Smooth muscle cell (in vitro differentiated cells): ENCODE results near the gene CD24. TPM values are rescaled to one million over a fixed set of nuclear protein-coding genes. Genes with fewer than 3 reads are reported as not detected.
A peak's percentile ranks its signal among the peaks of the same experiment; 100 is the strongest.

Experiments
- DNase-seq: peaks from one replicate; lab custom pipeline; 2025; ENCODE audit not compliant: unreplicated experiment; lab: John Stamatoyannopoulos, UW
- H2AFZ ChIP-seq: fragments of 200-600 bp; sonication (generic); 2 replicates; pipeline ENCODE4 v1.6.0; 2016; ENCODE audit warnings: antibody characterized with exemption, low read depth, mild to moderate bottlenecking
- H3F3A ChIP-seq: fragments of 200-600 bp; sonication (generic); 2 replicates; pipeline ENCODE4 v1.6.0; 2017; ENCODE audit warnings: antibody characterized with exemption, low read depth
- H3K27ac ChIP-seq: fragments of 200-600 bp; sonication (generic); 2 replicates; pipeline ENCODE4 v1.5.1; 2016; ENCODE audit warnings: low read depth, mild to moderate bottlenecking
- H3K27me3 ChIP-seq: fragments of 200-600 bp; sonication (generic); 2 replicates; pipeline ENCODE4 v1.6.1; 2016; ENCODE audit warnings: low read depth, mild to moderate bottlenecking
- H3K36me3 ChIP-seq: fragments of 200-600 bp; sonication (generic); 2 replicates; pipeline ENCODE4 v1.5.1; 2016; ENCODE audit warnings: low read depth
- H3K4me1 ChIP-seq: fragments of 200-600 bp; sonication (generic); 2 replicates; pipeline ENCODE4 v1.5.1; 2016; ENCODE audit warnings: low read depth
- H3K4me2 ChIP-seq: fragments of 200-600 bp; sonication (generic); 2 replicates; pipeline ENCODE4 v1.6.0; 2016; ENCODE audit warnings: mild to moderate bottlenecking
- H3K4me3 ChIP-seq: fragments of 200-600 bp; sonication (generic); 2 replicates; pipeline ENCODE4 v1.5.1; 2016; ENCODE audit warnings: mild to moderate bottlenecking
- H3K79me2 ChIP-seq: fragments of 200-600 bp; sonication (generic); 2 replicates; pipeline ENCODE4 v1.6.0; 2016; ENCODE audit warnings: low read depth, mild to moderate bottlenecking
- H3K9ac ChIP-seq: fragments of 200-600 bp; sonication (generic); 2 replicates; pipeline ENCODE4 v1.6.0; 2016; ENCODE audit warnings: low read depth
- H3K9me3 ChIP-seq: fragments of 200-600 bp; sonication (generic); replicated peaks from 2 replicates; pipeline ENCODE4 v1.5.1; 2016; ENCODE audit warnings: low read depth
- H4K20me1 ChIP-seq: fragments of 200-600 bp; sonication (generic); 2 replicates; pipeline ENCODE4 v1.6.0; 2016; ENCODE audit warnings: low read depth
- WGBS: methylation state at CpG from one replicate; pipeline ENCODE4 v1.1.7; 2016; ENCODE audit warnings: low lambda C conversion rate; 5-methylcytosine and 5-hydroxymethylcytosine counted together
- polyA plus RNA-seq: library from polyadenylated mRNA; unstranded; fragments of >200 nt; fragmentation: Nextera tagmentation; extraction: Ambion mirVana; gene quantifications from 2 replicates; pipeline ENCODE4 v1.2.1, GENCODE V29; 2016
- total RNA-seq: library from RNA; depleted of rRNA; stranded (reverse); fragments of >200 nt; gene quantifications from 2 replicates; pipeline ENCODE4 v1.2.3, GENCODE V29; 2014
- TF ChIP-seq, protein P1 (sequence below): fragments of 200-600 bp; sonication (generic); IDR thresholded peaks from 2 replicates; pipeline ENCODE4 v1.5.1; 2017; ENCODE audit warnings: borderline replicate concordance, mild to moderate bottlenecking, antibody characterized with exemption; ENCODE audit not compliant: insufficient read depth, poor library complexity, severe bottlenecking

Gene CD24
- total and polyA plus RNA-seq, 2 experiments from 2014 or later: 46.7 to 377 TPM

DNA sequence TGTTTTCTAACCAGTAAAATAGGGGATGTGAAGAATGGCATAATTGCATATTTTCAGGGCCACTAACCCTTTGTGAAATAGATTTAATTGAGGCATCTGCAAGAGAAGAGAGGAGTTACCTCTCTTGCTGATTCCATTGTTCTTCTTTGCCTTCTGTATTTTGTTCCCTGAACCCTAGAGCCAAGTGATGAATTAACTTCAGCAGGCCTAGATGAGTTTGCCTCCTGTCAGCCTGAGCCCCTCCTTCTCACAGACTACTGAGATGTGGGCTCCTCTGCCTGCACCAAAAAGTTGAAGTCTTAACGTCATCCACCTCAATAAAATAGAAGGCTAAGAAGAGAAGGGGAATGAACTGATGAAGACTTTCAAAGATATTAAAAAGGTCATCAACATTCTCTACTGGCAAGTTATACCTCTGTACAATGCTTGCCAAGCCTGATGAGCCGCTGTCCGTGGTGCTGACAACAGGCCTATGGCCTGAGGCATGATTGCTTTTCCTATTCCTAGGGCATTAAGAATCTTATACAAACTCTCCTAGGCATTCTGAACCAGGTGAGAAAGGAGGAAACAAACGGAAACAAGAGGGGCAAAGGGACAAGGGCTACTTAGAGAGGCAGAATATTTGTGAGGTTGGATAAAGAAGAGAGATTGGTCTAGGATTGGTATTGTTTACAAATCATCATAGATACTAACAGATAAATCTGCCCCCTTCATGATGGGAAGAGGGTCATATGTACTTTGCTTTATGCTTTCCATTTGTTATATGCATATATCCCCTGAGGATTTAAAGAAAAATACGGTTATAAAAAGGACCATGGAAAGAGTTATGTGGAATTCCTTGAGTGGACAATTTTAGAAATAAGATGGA, 46.8 kb downstream of the CD24 start:
- Histone ChIP-seq H3K36me3 (no peaks in the 10 kb centered on the region), H3K4me1 (peaks cover 20% of the 10 kb centered on the region), H2AFZ (no peak overlapping the region), H3K9me3 (no peaks in the 10 kb centered on the region), H3K9ac (no peak overlapping the region), H3F3A (no peaks in the 10 kb centered on the region), H3K4me3 (no peak overlapping the region), H3K27me3 (no peaks in the 10 kb centered on the region), H3K4me2 (no peak overlapping the region), H3K27ac (no peak overlapping the region), H3K79me2 (no peaks in the 10 kb centered on the region), H4K20me1 (no peaks in the 10 kb centered on the region)
- 18% methylated on average over 5 of the region's 5 CpGs for WGBS
- DNase-seq: peak; percentile 4
- TF ChIP-seq, protein P1, sequence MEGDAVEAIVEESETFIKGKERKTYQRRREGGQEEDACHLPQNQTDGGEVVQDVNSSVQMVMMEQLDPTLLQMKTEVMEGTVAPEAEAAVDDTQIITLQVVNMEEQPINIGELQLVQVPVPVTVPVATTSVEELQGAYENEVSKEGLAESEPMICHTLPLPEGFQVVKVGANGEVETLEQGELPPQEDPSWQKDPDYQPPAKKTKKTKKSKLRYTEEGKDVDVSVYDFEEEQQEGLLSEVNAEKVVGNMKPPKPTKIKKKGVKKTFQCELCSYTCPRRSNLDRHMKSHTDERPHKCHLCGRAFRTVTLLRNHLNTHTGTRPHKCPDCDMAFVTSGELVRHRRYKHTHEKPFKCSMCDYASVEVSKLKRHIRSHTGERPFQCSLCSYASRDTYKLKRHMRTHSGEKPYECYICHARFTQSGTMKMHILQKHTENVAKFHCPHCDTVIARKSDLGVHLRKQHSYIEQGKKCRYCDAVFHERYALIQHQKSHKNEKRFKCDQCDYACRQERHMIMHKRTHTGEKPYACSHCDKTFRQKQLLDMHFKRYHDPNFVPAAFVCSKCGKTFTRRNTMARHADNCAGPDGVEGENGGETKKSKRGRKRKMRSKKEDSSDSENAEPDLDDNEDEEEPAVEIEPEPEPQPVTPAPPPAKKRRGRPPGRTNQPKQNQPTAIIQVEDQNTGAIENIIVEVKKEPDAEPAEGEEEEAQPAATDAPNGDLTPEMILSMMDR: no peak

DNA sequence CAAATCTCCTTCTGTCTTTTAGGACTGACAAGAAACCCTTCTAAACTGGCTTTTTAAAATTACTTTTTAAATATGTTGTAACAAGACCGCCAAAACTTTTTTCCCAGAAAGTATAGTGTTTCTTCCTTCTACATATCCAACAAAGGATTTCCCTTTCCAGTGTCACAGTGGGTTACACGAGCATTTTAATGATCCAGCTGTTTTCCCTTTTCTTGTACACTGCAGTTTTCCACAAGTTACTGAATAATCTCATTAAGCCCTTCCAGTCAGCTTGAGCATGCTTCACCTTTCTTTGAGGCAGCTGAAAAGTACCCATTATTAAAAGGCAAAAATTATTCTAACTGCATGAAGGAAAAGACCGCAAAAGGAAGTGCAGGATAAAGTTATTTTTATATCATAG, 48.6 kb downstream of the CD24 start:
- Histone ChIP-seq H3K4me3 (no peak overlapping the region), H3K79me2 (no peaks in the 10 kb centered on the region), H3F3A (no peaks in the 10 kb centered on the region), H3K4me2 (no peak overlapping the region), H3K9me3 (no peaks in the 10 kb centered on the region), H2AFZ (no peak overlapping the region), H3K36me3 (no peaks in the 10 kb centered on the region), H3K4me1 (peaks cover 20% of the 10 kb centered on the region), H3K27me3 (no peaks in the 10 kb centered on the region), H3K9ac (no peak overlapping the region), H4K20me1 (no peaks in the 10 kb centered on the region), H3K27ac (no peak overlapping the region)
- 80% methylated on average over 3 of the region's 3 CpGs for WGBS
- TF ChIP-seq, protein P1: no peak
- no peak for DNase-seq

DNA sequence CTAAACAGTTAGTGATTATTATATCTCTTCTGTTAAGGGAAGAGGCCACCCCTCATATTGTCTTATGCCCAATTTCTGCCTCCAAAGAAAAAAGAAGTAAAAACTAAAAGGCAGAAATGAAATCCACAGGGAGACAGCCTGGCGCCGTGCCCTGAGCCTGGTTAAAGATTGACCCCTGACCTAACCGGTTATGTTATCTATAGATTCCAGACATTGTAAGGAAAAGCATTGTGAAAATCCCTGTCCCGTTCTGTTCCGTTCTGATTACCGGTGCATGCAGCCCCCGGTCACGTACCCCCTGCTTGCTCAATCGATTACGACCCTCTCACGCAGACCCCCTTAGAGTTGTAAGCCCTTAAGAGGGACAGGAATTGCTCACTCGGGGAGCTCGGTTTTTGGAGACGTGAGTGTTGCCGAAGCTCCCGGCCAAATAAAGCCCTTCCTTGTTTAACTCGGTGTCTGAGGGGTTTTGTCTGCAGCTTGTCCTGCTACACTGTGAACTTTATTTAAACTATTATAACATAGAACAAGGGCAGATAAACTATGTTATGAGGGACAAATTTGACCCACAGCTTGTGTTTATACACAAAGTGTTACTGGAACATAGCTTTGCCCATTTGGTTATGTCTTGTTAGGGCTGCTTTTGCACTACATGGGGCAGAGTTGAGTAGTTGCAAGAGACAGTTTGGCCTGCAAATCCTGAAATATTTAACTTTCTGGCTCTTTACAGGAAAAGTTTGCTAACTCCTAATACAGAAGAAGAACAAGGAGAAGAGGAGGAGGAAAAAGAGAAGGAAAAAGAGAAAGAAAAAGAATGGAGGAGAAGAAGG, 49.6 kb downstream of the CD24 start:
- Histone ChIP-seq H3K4me1 (peaks cover 20% of the 10 kb centered on the region), H3K9ac (no peak overlapping the region), H3K79me2 (no peaks in the 10 kb centered on the region), H3K36me3 (no peaks in the 10 kb centered on the region), H3K9me3 (no peaks in the 10 kb centered on the region), H4K20me1 (no peaks in the 10 kb centered on the region), H3K27ac (no peak overlapping the region), H2AFZ (no peak overlapping the region), H3K27me3 (no peaks in the 10 kb centered on the region), H3K4me3 (no peak overlapping the region), H3F3A (no peaks in the 10 kb centered on the region), H3K4me2 (no peak overlapping the region)
- no peak for DNase-seq
- TF ChIP-seq, protein P1: no peak
- 63% methylated on average over 17 of the region's 17 CpGs for WGBS
